Measurements from ENCODE around the gene STIM2.

The STIM2 gene

DNA sequence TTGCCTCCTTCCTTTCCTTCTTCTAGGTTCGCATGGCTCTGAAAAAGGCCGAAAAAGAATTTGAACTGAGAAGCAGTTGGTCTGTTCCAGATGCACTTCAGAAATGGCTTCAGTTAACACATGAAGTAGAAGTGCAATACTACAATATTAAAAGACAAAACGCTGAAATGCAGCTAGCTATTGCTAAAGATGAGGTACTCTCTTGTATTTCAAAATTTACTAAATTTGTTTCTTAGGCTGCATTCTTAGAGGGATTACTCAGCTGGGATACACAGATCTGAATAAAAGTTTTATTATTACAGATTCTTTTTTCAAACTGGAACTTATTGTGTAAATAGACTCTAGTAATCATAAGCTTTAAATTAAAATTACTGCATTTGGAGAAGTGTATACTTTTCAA lies 146.9 kb downstream of the STIM2 start:
- Histone ChIP-seq H4K20me1 (ENCODE audit: insufficient read depth, low read length) (no peaks in the 10 kb centered on the region), H2AFZ (ENCODE audit: low read length) (no peak overlapping the region), H3K4me3 (ENCODE audit: low read depth, low read length, poor library complexity, severe bottlenecking) (no peak overlapping the region), H3K27me3 (ENCODE audit: insufficient read depth, low read length) (no peaks in the 10 kb centered on the region), H3K9me3 (ENCODE audit: low read length) (no peaks in the 10 kb centered on the region), H3K27ac (ENCODE audit: low read depth, low read length, poor library complexity, severe bottlenecking) (peak overlapping the region; percentile 78), H3K36me3 (ENCODE audit: insufficient read depth, low read length) (peaks cover 18% of the 10 kb centered on the region; the same call in 1 of the 2 replicates), H3K79me2 (ENCODE audit: insufficient read depth, low read length) (no peaks in the 10 kb centered on the region), H3K4me1 (ENCODE audit: insufficient read depth, low read length, severe bottlenecking) (peaks cover 60% of the 10 kb centered on the region), H3K4me2 (ENCODE audit: low read length) (peak overlapping the region; percentile 49; the same call in 1 of the 2 replicates), H3K9ac (ENCODE audit: low read length) (0 out of 2 replicates have a peak overlapping the region, but pooled peaks have one; percentile 24), H3F3A (ENCODE audit: insufficient read depth, low read length) (no peaks in the 10 kb centered on the region), H3K9me2 (ENCODE audit: low read depth, low read length) (no peaks in the 10 kb centered on the region)
- TF ChIP-seq CTCF (IDR thresholded peaks at IDR 0.05; ENCODE audit: low read length) (no peak), EZH2 (IDR thresholded peaks at IDR 0.05; ENCODE audit: borderline replicate concordance, low read length) (no peak)

DNA sequence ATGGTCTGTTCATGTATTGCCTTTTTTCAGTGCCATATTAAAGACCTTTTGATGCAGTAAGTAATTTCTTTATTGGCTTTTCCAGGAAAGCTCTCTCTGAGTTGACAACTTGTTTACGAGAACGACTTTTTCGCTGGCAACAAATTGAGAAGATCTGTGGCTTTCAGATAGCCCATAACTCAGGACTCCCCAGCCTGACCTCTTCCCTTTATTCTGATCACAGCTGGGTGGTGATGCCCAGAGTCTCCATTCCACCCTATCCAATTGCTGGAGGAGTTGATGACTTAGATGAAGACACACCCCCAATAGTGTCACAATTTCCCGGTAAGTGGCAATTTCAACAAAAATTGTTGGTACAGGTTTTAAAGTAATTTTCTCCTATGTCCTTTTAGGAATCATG lies 148.0 kb downstream of the STIM2 start:
- Histone ChIP-seq H3K9ac (ENCODE audit: low read length) (no peak overlapping the region), H3K79me2 (ENCODE audit: insufficient read depth, low read length) (no peaks in the 10 kb centered on the region), H3K4me1 (ENCODE audit: insufficient read depth, low read length, severe bottlenecking) (peaks cover 52% of the 10 kb centered on the region), H3K36me3 (ENCODE audit: insufficient read depth, low read length) (peaks cover 17% of the 10 kb centered on the region; the same call in 1 of the 2 replicates), H3K9me3 (ENCODE audit: low read length) (no peaks in the 10 kb centered on the region), H3K27me3 (ENCODE audit: insufficient read depth, low read length) (no peaks in the 10 kb centered on the region), H4K20me1 (ENCODE audit: insufficient read depth, low read length) (no peaks in the 10 kb centered on the region), H3K4me3 (ENCODE audit: low read depth, low read length, poor library complexity, severe bottlenecking) (no peak overlapping the region), H3K9me2 (ENCODE audit: low read depth, low read length) (no peaks in the 10 kb centered on the region), H3K4me2 (ENCODE audit: low read length) (no peak overlapping the region), H3K27ac (ENCODE audit: low read depth, low read length, poor library complexity, severe bottlenecking) (no peak overlapping the region), H2AFZ (ENCODE audit: low read length) (no peak overlapping the region), H3F3A (ENCODE audit: insufficient read depth, low read length) (no peaks in the 10 kb centered on the region)
- TF ChIP-seq EZH2 (IDR thresholded peaks at IDR 0.05; ENCODE audit: borderline replicate concordance, low read length) = no peak
- no peak for TF ChIP-seq CTCF (IDR thresholded peaks at IDR 0.05; ENCODE audit: low read length)

- peak overlapping the region; percentile 54 for H3K27ac ChIP-seq (ENCODE audit: low read depth, low read length, poor library complexity, severe bottlenecking)
- no peaks in the 10 kb centered on the region for H3K9me2 ChIP-seq (ENCODE audit: low read depth, low read length)
- no peaks in the 10 kb centered on the region for H3F3A ChIP-seq (ENCODE audit: insufficient read depth, low read length)
- H3K36me3 ChIP-seq (ENCODE audit: insufficient read depth, low read length) = peaks cover 9% of the 10 kb centered on the region; the same call in 1 of the 2 replicates
- H3K27me3 ChIP-seq (ENCODE audit: insufficient read depth, low read length) = no peaks in the 10 kb centered on the region
- H3K9ac ChIP-seq (ENCODE audit: low read length) = no peak overlapping the region
- H3K79me2 ChIP-seq (ENCODE audit: insufficient read depth, low read length) = no peaks in the 10 kb centered on the region
- H3K4me1 ChIP-seq (ENCODE audit: insufficient read depth, low read length, severe bottlenecking) = peaks cover 45% of the 10 kb centered on the region
- H3K9me3 ChIP-seq (ENCODE audit: low read length) = no peaks in the 10 kb centered on the region
- TF ChIP-seq CTCF (IDR thresholded peaks at IDR 0.05; ENCODE audit: low read length) (no peak), EZH2 (IDR thresholded peaks at IDR 0.05; ENCODE audit: borderline replicate concordance, low read length) (no peak)
- no peak overlapping the region for H3K4me3 ChIP-seq (ENCODE audit: low read depth, low read length, poor library complexity, severe bottlenecking)
- no peak overlapping the region for H3K4me2 ChIP-seq (ENCODE audit: low read length)
- no peak overlapping the region for H2AFZ ChIP-seq (ENCODE audit: low read length)
- no peaks in the 10 kb centered on the region for H4K20me1 ChIP-seq (ENCODE audit: insufficient read depth, low read length)
Observed at GRCh38 chr4:27009539-27009938, 148.9 kb downstream of the STIM2 start.

All from OCI-LY1 (cell line).